ENCODE results near the gene NTN1.
"Not testable (repeated sequence)": the region's sequence is repeated elsewhere in the genome, so short reads cannot be mapped to it uniquely, and the experiment has no call there.

The NTN1 gene

DNA sequence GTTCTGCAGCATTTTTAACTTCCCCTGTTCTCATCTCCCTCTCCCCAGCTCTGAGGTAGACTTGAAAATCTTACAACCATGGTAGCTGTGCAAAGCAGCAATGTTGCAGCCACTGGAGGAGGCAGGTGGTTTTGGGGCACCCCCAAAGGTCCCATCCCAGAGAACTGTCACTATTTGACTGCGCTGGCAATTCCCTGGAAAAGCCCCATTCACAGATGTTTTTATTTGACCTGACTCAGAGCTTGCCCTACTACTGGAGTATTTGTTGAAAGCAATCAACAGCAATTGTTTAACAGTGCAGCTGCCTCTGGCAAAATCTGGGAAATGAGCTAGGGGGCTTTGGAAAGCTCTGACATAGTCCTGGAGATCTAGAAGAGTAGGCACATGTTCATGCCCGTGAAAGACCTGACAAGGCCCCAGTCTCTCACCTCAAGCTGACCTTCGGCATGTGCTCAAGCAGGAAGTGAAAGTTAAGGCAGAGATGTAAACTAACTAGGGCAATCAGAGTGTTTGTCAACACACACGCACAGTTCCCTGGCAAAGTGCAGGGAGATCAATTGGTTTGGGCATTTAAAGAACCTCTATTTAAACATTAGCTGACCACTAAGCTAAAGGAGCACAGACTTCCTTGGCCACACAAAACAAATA lies 36.1 kb upstream of the NTN1 start:
- DNase-seq (ENCODE audit: low read depth, low spot score): no peak
- no peak overlapping the region for H3K4me3 ChIP-seq (ENCODE audit: low read depth, low read length)
- ChIA-PET POLR2A (no interaction called here), CTCF (interaction anchor here (1.2 to 2.2 kb wide), 3 partner anchors 10 to 537 kb away, joined by 3 to 6 read pairs (median 5); no protein-coding TSS in a partner anchor)
- TF ChIP-seq, protein P1, sequence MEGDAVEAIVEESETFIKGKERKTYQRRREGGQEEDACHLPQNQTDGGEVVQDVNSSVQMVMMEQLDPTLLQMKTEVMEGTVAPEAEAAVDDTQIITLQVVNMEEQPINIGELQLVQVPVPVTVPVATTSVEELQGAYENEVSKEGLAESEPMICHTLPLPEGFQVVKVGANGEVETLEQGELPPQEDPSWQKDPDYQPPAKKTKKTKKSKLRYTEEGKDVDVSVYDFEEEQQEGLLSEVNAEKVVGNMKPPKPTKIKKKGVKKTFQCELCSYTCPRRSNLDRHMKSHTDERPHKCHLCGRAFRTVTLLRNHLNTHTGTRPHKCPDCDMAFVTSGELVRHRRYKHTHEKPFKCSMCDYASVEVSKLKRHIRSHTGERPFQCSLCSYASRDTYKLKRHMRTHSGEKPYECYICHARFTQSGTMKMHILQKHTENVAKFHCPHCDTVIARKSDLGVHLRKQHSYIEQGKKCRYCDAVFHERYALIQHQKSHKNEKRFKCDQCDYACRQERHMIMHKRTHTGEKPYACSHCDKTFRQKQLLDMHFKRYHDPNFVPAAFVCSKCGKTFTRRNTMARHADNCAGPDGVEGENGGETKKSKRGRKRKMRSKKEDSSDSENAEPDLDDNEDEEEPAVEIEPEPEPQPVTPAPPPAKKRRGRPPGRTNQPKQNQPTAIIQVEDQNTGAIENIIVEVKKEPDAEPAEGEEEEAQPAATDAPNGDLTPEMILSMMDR (IDR thresholded peaks at IDR 0.05; ENCODE audit: insufficient read depth, low read length, missing control alignments): no peak

DNA sequence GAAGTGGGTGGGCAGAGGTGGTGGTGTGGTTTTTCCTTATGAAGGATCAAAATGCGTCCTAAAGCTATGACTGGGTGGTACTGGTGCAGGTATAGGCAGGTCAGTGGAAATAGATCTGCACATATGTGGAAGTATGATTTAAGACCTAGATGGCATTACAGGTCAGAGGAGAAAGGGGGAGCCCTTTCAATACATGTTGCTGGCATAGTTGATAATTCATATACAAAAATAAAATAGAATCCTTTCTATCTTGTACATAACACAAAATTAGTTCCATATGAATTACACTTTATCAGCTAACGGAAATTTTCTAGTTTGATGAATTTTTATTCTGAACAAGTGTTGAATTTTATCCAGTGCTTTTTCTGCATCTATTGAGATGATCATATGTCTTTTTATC lies 35.0 kb upstream of the NTN1 start:
- CTCF ChIA-PET: interaction anchor here (1.2 to 2.2 kb wide), 2 partner anchors 12 to 536 kb away, joined by 3 to 6 read pairs; no protein-coding TSS in a partner anchor
- TF ChIP-seq, protein P1 (IDR thresholded peaks at IDR 0.05; ENCODE audit: insufficient read depth, low read length, missing control alignments): no peak
- no peak for DNase-seq (ENCODE audit: low read depth, low spot score)
- H3K4me3 ChIP-seq (ENCODE audit: low read depth, low read length): no peak overlapping the region
- POLR2A ChIA-PET: no interaction called here

DNA sequence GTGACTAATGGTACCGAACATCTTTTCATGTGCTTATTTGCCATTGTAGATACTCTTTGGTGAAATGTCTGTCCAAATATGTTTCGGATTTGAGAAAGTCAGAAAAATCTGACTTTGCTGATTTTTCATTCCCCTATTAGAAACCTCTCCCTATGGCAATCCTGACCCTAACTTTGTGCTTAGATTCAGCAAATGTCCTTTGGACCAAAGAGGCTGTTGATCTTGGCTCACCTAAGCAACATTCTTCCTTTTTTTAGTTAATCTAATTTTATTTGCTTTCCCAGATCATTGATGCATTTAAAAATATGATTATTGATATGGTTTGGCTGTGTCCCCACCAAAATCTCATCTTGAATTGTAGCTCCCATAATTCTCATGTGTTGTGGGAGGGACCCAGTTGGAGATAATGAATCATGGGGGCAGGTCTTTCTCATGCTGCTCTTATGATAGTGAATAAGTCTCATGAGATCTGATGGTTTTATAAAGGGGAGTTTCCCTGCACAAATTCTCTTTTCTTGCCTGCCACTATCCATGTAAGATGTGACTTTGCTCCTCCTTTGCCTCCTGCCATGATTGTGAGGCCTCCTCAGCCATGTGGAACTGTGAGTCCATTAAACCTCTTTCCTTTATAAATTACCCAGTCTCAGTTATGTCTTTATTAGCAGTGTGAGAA lies 32.9 kb upstream of the NTN1 start:
- DNase-seq (ENCODE audit: low read depth, low spot score); H3K4me3 ChIP-seq (ENCODE audit: low read depth, low read length): not testable (repeated sequence)

DNA sequence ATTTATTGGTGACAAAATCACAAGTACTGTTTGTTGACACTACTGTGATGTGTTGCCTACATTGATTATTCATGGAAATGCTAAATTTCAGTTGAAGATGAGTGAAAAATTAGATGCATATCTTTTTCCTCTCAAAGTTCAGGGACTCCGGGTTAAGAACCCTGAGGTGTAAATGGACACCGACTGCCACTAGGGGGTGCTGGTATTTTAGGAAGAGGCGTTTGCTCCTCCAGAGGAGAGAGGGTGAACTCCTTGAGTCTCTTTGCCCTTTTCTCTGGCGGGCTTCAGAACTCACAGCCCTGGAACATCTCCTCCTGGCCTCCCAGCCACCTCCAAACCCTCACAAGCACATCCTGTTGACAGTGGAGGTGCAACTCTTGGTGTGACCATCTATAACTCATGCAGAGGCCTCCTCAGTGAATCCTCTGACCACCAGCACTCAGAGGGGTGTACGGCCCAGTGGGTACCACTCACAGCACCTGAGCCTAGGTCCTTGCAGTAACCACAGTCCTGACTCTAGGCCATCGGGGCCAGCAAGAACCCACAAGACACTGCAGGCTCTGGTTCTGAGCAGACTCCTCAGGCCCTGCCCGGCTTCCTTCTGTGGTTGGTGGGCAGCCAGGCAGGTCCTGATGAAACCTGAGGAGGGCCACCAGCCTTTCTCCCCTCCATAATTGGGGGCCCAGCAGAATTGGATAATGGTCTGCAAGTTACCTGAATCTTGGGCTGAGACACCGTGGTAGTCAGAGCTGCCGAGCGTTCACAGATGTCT lies 29.6 kb upstream of the NTN1 start:
- H3K4me3 ChIP-seq (ENCODE audit: low read depth, low read length): no peak overlapping the region
- ChIA-PET POLR2A (no interaction called here), CTCF (interaction anchor here (0.8 to 7.4 kb wide), 6 partner anchors 35 to 542 kb away, joined by 3 to 113 read pairs (median 4); no protein-coding TSS in a partner anchor)
- TF ChIP-seq, protein P1 (IDR thresholded peaks at IDR 0.05; ENCODE audit: insufficient read depth, low read length, missing control alignments): peak; percentile 64
- DNase-seq (ENCODE audit: low read depth, low spot score): no peak

More for the DNA sequence above, 32.9 kb upstream of the NTN1 start:
- POLR2A ChIA-PET: not testable (repeated sequence)
- CTCF ChIA-PET: interaction anchor here (1.1 kb wide), 1 partner anchor 10 kb away, joined by 3 read pairs; no protein-coding TSS in a partner anchor

DNA sequence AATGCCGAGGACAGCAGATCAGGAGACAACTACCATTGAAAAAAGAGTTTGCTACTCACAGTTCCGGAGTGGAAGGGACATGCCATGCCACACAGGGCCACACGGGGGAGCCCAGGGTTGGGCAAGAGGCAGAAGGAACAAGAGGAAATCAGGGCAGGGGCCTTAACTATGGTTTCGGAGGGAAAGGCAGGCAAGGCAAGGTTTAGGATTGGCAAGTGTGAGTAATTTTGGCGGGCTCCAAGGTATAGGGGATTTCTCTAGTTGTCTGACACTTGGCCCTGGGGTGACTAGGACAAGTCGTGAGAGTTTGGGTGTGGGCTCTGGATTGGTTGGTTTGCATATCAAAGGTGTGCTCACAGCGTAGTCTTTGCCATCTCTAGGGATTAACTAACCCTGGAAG lies 27.0 kb upstream of the NTN1 start:
- no peak for DNase-seq (ENCODE audit: low read depth, low spot score)

DNA sequence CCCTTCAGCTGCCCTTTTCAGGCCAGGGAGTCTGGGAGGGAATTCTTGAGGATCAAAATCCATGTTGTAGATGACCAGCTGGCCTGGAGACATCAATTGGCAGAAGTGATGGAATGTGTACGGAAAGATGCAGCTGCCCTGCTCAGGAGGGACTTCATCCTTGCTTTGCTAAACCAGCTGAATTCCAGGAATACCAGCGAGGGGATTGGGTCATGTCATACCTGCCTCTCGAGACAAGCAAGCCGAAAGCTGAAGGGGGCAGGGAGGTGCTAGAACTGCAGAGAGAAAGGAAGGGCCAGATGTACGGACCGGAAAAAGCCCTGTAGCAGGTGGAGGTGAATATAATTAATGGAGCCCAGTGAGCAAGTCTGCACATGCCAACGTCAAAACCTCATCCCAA lies 25.6 kb upstream of the NTN1 start:
- no peak for DNase-seq (ENCODE audit: low read depth, low spot score)
- H3K4me3 ChIP-seq (ENCODE audit: low read depth, low read length): no peak overlapping the region
- TF ChIP-seq, protein P1 (IDR thresholded peaks at IDR 0.05; ENCODE audit: insufficient read depth, low read length, missing control alignments): no peak
- ChIA-PET POLR2A (no interaction called here), CTCF (interaction anchor here (0.7 to 7.4 kb wide), 6 partner anchors 24 to 536 kb away, joined by 3 to 113 read pairs (median 4); no protein-coding TSS in a partner anchor)

More for the DNA sequence above, 27.0 kb upstream of the NTN1 start:
- TF ChIP-seq, protein P1 (IDR thresholded peaks at IDR 0.05; ENCODE audit: insufficient read depth, low read length, missing control alignments): peak; percentile 80
- H3K4me3 ChIP-seq (ENCODE audit: low read depth, low read length): no peak overlapping the region
- ChIA-PET POLR2A (no interaction called here), CTCF (interaction anchor here (1.0 to 7.4 kb wide), 4 partner anchors 9 to 538 kb away, joined by 3 to 113 read pairs (median 4); no protein-coding TSS in a partner anchor)
